Pancreas (tissue), 10 donors: ENCODE results near the gene CALM3. TPM values are rescaled to one million over a fixed set of nuclear protein-coding genes. Genes with fewer than 3 reads are reported as not detected.

Experiments
- ATAC-seq, 4 donors: fragments of 200-7000 bp; cut with Tn5 transposase; one replicate each; pipeline versions ENCODE4 v1.8.0 to v1.9.1; 2020; ENCODE audit warnings: mild to moderate bottlenecking in 4 of 4, moderate library complexity in 4 of 4
- DNase-seq, 6 donors: peaks; one replicate each; pipeline ENCODE4 v3.0.0-alpha.2; 2020
- FAIRE-seq: peaks from 2 replicates; lab custom pipeline; 2012; peaks lifted over from hg19 to GRCh38; lab: Jason Lieb, UNC
- H3K27ac ChIP-seq, 4 donors: fragments of 200-600 bp; sonication (generic); 1 replicate in 3 of 4; 2 replicates in 1 of 4; pipeline versions ENCODE4 v1.5.0 to v1.8.0; 2020
- H3K27me3 ChIP-seq, 4 donors: fragments of 200-600 bp; one replicate each; pipeline ENCODE4 v1.8.0; 2021
- H3K36me3 ChIP-seq, 3 donors: fragments of 200-600 bp; sonication (generic) in 1 of 3; one replicate each; pipeline versions ENCODE4 v1.5.0 to v1.8.0; 2020 to 2021
- H3K4me1 ChIP-seq, 3 donors: fragments of 200-600 bp; one replicate each; pipeline ENCODE4 v1.8.0; 2021
- H3K4me3 ChIP-seq, 4 donors: fragments of 200-600 bp; sonication (generic) in 2 of 4; one replicate each; pipeline versions ENCODE4 v1.5.0 to v1.8.0; 2020 to 2021
- H3K9me3 ChIP-seq, 4 donors: fragments of 200-600 bp; one replicate each; pipeline ENCODE4 v1.8.0; 2021
- WGBS, 2 donors: extraction: QIAGEN DNeasy Blood & Tissue Kit; methylation state at CpG; one replicate each; pipeline ENCODE4 v1.1.7; 2013; 5-methylcytosine and 5-hydroxymethylcytosine counted together
- intact Hi-C, 3 donors: fragments of 100-400 bp; cut with DNase I; formaldehyde crosslinking; loops; one replicate each; pipeline versions ENCODE4 v1.11.1 to v1.14.2; 2022
- polyA plus RNA-seq, 2 donors: library from polyadenylated mRNA; stranded (reverse); fragments of 200-250 nt; gene quantifications; one replicate each; pipeline ENCODE4 v1.2.3, GENCODE V29; 2013
- total RNA-seq, 6 donors: library from RNA; stranded (reverse); fragmentation: NEBNext Ultra II Directional in 4 of 6; extraction: Animal tissue kit (Norgen Biotek cat#: 25700) in 4 of 6; gene quantifications; one replicate each; pipeline versions ENCODE4 v1.2.1 to v1.2.4, GENCODE V29; 2021 to 2023
- TF ChIP-seq, protein P1 (sequence below), 4 donors: fragments of 200-600 bp; sonication (generic) in 3 of 4; IDR thresholded peaks; one replicate each; pipeline versions ENCODE4 v1.5.0 to v1.8.0; 2021; ENCODE audit warnings: antibody characterized with exemption in 4 of 4
- donor health status: healthy with polysubstance abuse.
- donor health status: DM: no; HTN: no; CAD: no; lungs with moderate emphysema.
- donor health status: DM: no; HTN: no; CAD: no.
- donor health status: control.
- donor health status: control.
- donor health status: Bipolar disorder and iron deficiency.
- donor health status: DM: yes; HTN: yes; CAD: no.
- donor health status: DM: no; HTN: no; CAD: no.
- donor health status: DM: no; HTN: no; CAD: no.
- donor health status: DM: yes; HTN: yes; CAD: no.

Gene CALM3
- total and polyA plus RNA-seq, 8 donors = 59.6 to 127 (median 89.8) TPM

DNA sequence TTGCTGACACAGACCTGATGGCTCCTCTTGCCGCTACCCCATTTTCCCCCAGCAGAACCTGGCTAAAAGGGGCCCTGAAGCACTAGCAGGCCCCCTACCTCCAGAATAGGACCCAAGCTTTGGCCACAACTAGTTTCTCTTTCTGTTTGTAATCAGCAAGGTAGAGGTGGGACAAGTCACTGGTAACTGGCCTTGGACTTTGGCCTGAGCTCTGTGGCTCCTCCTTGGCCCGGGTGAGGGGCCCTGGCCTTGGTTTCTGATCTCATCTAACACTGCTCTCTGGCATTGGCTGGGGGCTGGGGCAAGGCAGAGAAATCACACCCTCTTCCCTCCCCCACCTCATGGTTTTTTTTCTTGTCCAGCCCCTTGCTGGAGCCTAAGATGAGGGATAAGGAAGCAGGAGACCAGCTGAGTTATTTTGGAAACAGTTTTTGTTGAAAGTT, 2.1 kb downstream of the CALM3 start:
- Histone ChIP-seq H3K36me3 (peaks cover 0 to 27% (median 13%) of the 10 kb centered on the region in 3 donors), H3K9me3 (no peaks in the 10 kb centered on the region), H3K4me1 (peaks cover 10 to 18% (median 15%) of the 10 kb centered on the region in 3 donors), H3K27me3 (no peaks in the 10 kb centered on the region), H3K27ac (peak overlapping the region; percentile 34 to 100 (median 86)), H3K4me3 (peak overlapping the region; percentile 18 to 100 (median 94))
- no peak for FAIRE-seq
- intact Hi-C loops = no loop called here
- 4 to 11% methylated on average over 2 of the region's 2 CpGs for WGBS, 2 donors
- TF ChIP-seq, protein P1, sequence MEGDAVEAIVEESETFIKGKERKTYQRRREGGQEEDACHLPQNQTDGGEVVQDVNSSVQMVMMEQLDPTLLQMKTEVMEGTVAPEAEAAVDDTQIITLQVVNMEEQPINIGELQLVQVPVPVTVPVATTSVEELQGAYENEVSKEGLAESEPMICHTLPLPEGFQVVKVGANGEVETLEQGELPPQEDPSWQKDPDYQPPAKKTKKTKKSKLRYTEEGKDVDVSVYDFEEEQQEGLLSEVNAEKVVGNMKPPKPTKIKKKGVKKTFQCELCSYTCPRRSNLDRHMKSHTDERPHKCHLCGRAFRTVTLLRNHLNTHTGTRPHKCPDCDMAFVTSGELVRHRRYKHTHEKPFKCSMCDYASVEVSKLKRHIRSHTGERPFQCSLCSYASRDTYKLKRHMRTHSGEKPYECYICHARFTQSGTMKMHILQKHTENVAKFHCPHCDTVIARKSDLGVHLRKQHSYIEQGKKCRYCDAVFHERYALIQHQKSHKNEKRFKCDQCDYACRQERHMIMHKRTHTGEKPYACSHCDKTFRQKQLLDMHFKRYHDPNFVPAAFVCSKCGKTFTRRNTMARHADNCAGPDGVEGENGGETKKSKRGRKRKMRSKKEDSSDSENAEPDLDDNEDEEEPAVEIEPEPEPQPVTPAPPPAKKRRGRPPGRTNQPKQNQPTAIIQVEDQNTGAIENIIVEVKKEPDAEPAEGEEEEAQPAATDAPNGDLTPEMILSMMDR (IDR thresholded peaks at IDR 0.05) = no peak
- peak; percentile 17 to 62 (median 41) for ATAC-seq
- peak in 5 of 6 donors; percentile 74 to 90 (median 85) for DNase-seq

DNA sequence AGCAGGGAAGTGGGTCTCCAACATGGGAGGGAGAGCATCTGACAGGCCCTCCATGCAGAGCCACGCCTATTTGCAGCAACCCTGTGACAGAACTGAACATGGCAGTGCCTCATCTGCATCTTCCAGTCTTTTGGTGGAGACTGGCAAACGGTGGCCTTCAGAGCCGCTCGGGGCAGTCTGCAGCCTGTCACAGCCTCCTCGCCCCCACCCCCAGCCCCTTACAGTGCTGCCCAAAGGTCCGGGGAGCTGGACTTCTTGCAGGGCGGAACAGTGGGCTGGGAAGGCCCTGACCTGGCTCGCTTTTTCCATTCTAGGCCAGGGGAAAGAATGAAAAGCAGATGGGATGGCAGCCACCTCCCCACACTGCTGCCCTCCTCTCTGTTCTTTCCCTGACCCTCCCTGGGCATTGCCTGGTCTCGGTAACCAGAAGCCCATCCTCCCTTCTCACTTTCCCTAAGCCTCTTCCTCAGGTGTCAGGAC, 2.7 kb downstream of the CALM3 start:
- Histone ChIP-seq H3K36me3 (peaks cover 0 to 33% (median 19%) of the 10 kb centered on the region in 3 donors), H3K9me3 (no peaks in the 10 kb centered on the region), H3K27me3 (no peaks in the 10 kb centered on the region), H3K27ac (peak overlapping the region; percentile 34 to 100 (median 86)), H3K4me3 (peak overlapping the region in 2 of 4 donors; percentile 95 to 100), H3K4me1 (peaks cover 10 to 18% (median 15%) of the 10 kb centered on the region in 3 donors)
- no peak for ATAC-seq
- DNase-seq = peak in 2 of 6 donors; percentile 22 to 36
- WGBS, 2 donors = 35 to 37% methylated on average over 9 of the region's 9 CpGs
- no peak for FAIRE-seq
- intact Hi-C loops = no loop called here
- TF ChIP-seq, protein P1 (IDR thresholded peaks at IDR 0.05) = no peak

DNA sequence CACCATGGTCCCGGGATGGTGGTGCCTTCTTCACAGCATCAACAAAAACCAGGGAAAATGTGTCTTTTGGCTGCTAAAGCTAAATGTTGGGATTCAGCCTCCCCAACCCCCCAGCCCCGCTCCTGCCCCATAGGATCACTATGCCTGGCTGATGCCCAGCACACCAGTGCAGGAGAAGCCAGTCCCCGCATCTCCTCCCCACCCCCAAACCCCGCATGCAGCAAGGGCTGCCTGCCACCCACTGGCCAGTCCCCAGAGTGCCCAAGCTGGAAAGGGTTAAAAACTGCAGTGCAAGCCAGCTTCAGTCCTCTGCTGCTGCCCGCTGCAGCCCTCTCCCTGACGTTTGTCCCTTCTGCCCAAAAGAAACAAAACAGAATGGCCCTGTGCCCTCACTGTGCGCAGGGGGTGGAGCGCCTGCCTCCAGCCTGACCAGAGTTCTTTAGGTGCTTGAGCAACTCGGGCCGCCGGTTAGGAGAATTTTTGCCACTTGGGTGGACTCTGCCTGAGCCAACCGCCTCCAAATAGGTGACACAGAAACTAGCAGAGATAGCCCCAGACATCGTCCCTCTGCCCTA, 3.7 kb downstream of the CALM3 start:
- peaks cover 10 to 18% (median 15%) of the 10 kb centered on the region in 3 donors for H3K4me1 ChIP-seq
- H3K4me3 ChIP-seq = no peak overlapping the region
- no peak for ATAC-seq
- no peaks in the 10 kb centered on the region for H3K27me3 ChIP-seq
- 59 to 62% methylated on average over 13 of the region's 13 CpGs for WGBS, 2 donors
- FAIRE-seq = no peak
- H3K27ac ChIP-seq = no peak overlapping the region
- intact Hi-C loops = no loop called here
- H3K9me3 ChIP-seq = no peaks in the 10 kb centered on the region
- DNase-seq = peak in 1 of 6 donors; percentile 16
- TF ChIP-seq, protein P1 (IDR thresholded peaks at IDR 0.05) = no peak
- peaks cover 0 to 44% (median 24%) of the 10 kb centered on the region in 3 donors for H3K36me3 ChIP-seq

DNA sequence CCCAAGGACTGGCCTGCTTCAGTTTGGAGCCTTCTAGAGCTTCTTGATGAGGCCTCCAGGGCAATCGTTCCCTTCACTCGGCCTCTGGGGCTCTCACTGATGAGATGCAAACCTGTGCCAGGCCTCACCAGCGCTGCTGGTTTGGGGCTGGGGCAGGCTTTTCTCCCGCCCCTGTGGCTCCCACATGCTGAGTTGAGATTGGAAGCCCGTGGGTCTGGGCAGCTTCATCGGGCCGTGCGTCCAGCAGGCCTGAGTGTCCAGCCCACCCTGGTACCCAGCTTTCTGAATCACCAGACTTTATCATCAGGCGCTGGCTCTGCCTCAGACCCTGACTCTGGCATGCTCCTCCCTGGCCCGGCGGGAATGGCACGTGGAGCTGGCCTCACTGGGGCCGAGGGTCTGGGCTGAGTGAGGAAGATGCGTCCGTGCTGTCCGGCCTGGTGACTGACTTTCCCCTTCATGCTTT, 4.3 kb downstream of the CALM3 start:
- DNase-seq (peak in 1 of 6 donors; percentile 70), ATAC-seq (no peak), FAIRE-seq (no peak)
- Histone ChIP-seq H3K4me3 (no peak overlapping the region), H3K4me1 (peaks cover 7 to 18% (median 15%) of the 10 kb centered on the region in 3 donors), H3K27ac (no peak overlapping the region), H3K9me3 (no peaks in the 10 kb centered on the region), H3K27me3 (no peaks in the 10 kb centered on the region), H3K36me3 (peaks cover 0 to 46% (median 27%) of the 10 kb centered on the region in 3 donors)
- TF ChIP-seq, protein P1 (IDR thresholded peaks at IDR 0.05) = no peak
- 79 to 87% methylated on average over 16 of the region's 16 CpGs for WGBS, 2 donors
- intact Hi-C loops = no loop called here

DNA sequence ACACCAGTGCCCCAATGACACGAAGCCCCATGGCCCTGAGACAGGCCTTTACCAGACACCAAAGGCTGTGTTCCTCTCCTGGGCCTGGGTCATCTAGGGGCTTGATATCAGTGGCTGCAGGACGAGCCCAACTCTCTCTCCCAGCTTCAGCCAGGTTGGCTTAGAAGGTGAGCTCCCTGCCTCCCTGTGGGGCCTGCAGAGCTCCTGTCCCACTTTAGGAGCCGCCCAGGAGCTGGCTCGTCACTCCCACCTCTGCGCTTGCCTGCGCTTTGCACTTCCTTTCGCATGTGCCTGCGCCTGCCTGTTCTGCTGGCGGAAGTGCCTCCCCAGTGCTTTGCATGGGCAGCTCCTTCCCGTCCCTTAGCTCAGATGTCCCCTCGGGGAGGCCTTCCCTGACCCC, 4.9 kb downstream of the CALM3 start:
- no peak for ATAC-seq
- intact Hi-C loops = no loop called here
- no peak overlapping the region for H3K4me3 ChIP-seq
- FAIRE-seq = no peak
- TF ChIP-seq, protein P1 (IDR thresholded peaks at IDR 0.05) = no peak
- no peaks in the 10 kb centered on the region for H3K9me3 ChIP-seq
- peaks cover 7 to 18% (median 15%) of the 10 kb centered on the region in 3 donors for H3K4me1 ChIP-seq
- no peak overlapping the region for H3K27ac ChIP-seq
- H3K27me3 ChIP-seq = no peaks in the 10 kb centered on the region
- WGBS, 2 donors = 88 to 89% methylated on average over 11 of the region's 11 CpGs
- H3K36me3 ChIP-seq = peaks cover 0 to 46% (median 27%) of the 10 kb centered on the region in 3 donors
- DNase-seq = no peak
